T-helper 9 cell (primary cell): ENCODE data around the gene DVL1.
A peak's percentile ranks its signal among the peaks of the same experiment; 100 is the strongest.
"Not testable (repeated sequence)": the region's sequence is repeated elsewhere in the genome, so short reads cannot be mapped to it uniquely, and the experiment has no call there.

Experiments
- DNase-seq: peaks from one replicate; pipeline ENCODE4 v3.0.0-alpha.2; 2020

Gene DVL1

DNA sequence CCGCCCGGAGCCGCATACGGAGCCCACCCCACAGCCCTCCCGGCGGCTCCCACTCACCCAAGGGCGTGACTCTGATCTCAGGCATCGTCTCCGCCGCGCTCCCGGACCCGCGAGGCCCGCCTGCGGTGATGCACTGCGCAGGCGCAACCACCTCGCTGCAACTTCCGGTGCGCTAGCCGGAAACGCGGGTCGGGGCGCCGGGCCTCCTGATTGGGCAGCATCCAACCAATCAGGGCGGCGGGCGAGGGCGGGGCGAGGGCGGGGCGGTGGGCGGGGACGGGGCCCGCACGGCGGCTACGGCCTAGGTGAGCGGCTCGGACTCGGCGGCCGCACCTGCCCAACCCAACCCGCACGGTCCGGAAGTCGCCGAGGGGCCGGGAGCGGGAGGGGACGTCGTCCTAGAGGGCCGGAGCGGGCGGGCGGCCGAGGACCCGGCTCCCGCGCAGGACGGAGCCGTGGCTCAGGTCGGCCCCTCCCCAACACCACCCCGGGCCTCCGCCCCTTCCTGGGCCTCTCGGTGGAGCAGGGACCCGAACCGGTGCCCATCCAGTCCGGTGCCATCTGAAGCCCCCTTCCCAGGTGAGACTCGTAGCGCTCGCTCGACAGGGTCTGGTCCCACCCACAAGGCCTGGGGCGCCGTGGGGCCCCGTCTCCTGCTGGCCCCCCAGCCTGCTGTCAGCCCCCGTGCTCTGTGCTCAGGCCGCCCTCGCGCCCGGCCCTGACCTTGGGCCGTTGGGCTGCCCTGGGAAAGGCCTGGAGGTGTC, 24.5 kb downstream of the DVL1 start, which contains the start of the genes CPTP and INTS11:
Gene CPTP, plus strand, starts transcription at position 279 of the 764 bp plus-strand sequence. CDS start 2,109 bp downstream, outside the sequence.
Gene INTS11, minus strand, starts transcription at position 137 of the 764 bp plus-strand sequence. Its CDS starts 52 bp downstream, at position 85.
- peak; percentile 96 for DNase-seq

DNA sequence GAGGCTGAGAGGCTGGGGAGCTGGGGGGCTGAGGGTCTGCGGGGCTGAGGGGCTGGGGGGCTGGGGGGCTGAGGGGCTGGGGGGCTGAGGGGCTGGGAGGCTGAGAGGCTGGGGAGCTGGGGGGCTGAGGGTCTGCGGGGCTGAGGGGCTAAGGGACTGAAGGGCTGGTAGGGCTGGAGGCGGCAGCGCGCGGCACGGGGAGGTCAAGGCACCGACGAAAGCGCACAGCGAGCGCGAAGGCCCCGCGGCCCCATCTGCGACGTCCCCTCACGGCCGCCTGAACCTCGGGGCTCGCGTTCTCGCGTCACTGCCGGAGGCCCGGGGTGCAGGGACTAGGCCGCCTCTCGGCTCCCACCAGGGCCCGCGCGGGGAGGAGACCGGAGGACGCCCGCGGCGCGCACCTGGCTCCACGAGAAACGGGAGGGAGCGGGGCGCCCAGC, 25.1 kb downstream of the DVL1 start:
- DNase-seq = no peak

DNA sequence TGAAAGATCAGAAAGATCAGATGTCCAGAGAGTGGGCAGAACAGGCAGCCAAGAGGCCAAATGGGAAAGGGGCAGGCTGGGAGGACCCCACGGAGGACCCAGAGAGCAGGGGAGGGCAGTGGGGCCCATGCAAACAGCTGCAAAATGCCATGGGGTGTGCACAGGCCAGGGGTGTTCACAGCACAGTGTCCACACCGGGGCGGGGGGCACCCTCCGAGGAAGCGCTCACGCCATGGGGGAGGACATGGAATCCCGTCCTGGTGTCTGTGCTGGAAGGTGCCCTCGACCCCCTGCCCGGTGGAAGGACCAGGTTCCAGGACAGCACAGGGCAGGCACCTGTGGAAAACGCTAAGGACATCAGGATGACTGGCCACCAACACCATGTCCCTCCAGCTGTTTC, 26.3 kb downstream of the DVL1 start:
- DNase-seq = no peak

DNA sequence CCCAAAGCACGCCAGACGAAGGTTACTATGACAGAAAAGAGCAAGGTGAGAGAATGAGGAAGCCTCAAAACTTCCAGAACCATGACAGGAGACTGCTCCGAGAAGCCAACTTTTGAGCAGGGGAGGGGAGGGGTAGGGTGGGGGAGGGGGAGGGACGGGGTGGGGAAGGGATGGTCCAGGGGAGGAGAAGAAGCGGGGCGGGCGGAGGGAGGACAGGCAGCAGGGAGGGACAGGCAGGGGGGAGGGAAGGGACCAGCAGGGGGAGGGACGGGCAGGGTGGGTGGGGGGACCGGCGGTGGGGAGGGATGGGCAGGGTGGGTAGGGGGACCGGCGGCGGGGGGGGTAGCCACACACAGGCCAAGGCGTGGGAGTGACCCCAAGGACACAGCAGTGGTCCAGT, 26.8 kb downstream of the DVL1 start:
- no peak for DNase-seq

DNA sequence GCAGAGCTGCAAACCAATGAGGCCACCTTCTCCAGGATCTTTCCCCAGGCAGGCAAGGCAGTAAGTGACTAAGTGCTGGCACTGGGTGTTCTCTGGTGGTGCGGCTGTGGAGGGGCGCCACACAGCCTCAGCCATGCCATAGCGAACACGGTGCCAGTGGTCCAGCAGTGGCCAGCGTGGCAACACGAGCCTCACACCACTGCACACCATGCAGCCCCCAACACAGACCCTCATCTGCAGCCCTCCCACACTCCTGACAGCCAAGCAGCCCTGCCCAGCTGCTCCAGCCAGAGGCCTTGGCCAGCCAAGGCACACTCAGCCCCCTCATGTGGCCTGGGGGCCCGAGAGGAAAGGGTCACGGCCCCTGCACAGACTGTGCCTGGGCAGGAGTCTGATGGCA, 27.7 kb downstream of the DVL1 start:
- DNase-seq = no peak

DNA sequence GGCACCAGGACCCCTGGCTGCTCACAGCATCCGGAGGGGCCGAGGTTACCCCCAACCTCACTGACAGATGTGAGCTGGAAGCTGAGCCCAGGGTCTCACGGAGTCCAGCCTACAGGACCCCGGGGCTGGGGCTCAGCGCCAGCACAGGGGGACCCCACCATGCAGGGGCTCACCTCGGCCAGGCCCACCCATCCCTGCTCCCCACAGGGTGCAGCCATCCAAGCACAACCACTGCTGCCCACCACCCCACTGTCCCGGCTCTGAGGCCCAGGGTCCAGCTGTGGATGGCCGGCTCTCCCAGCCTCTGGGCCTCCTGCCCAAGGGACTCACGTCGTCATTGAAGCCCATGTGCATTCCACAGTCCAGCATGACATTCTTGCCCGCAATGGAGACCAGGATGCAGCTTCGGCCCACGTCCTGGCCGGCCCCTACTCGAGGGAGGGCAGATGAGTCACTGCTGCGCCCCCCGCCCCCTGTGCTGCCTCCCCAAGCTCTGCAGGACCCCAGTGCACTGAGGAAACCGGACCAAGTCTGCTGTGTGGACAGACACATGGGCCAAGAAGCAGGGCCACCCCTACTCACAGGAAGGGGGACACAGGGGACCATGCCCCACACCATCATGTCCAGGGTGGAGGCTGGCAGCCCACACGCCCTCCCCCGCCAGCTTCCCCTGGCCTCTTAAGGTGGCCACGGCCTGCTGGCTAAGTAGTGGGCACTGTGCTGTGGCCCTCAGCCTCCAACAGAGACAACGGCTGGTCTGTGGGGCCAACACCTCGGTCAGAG, 28.4 kb downstream of the DVL1 start:
- DNase-seq = no peak

DNA sequence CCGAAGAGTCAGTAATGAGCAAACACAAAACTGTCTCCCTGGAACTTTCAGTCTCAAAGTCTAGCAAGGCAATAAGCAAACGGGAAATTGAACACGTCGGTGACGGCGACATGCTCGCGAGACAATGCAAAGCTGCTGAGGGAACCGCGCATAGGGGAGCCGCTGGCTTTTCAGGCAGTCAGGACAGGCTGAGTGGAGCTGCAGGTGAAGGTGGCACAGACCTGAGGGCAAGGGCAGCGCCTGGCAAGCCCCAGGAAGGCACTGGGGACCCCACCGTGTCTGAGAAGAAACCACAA, 29.6 kb downstream of the DVL1 start:
- DNase-seq = no peak

DNA sequence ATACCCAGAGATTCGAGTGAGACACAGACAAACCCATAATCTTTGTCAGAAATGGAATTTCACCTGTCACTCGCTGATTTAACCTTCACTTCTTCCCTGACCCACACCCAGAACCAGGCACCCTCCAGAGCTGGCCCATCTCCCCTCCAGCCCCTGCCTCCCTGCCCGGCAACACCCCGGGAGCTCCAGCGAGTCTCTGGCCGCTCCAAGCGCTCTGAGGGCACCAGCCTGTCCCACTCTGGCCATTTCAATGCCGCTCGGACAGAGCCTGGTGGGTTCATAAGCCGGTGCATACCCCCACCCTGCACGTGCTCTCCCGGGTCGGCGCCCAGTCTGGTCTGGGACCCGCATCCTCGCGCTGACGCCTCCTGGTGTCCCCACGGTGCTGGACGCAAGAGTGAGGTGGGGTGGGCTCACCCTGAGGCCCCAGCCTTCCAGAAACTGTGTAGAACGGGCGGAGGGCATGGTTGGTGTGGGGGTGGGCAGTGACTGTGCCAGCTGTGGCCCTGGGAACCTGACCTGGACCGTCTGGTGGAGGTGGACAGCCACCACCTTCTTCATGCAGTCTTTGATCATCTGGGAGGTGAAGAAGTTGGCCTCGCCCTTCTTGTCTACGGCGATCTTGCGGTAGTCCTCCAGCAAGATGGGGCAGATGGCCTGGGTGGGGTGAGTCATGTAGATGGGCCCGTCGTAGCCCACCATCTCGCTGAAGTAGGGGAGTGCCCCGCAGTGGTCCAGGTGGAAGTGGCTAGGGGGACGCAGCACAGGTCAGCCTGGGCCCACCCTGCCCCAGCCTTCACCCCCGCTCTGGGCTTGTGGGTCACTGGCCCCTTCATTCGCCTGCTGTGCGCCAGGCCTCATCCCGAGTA, 30.2 kb downstream of the DVL1 start:
- no peak for DNase-seq

DNA sequence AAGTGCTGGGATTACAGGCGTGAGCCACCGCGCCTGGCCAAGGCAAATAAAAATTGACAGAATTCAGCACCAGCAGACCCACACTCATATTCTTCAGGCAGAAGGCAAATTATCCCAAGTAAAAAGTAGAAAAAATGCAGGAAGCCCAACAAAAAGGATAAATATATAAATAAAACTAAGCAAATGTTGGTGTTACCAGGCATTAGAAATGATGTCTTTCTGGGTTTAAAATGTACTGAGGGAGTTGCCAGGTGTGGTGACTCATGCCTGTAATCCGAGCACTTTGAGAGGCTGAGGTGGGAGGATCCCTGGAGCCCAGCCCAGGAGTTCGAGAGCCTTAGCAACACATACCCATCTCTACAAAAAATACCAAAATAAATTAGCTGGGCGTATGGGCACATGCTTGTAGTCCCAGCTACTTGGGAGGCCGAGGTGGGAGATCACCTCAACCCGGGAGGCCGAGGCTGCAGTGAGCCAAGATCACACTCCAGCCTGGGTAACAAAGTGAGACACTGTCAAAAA, 31.0 kb downstream of the DVL1 start:
- no peak for DNase-seq

DNA sequence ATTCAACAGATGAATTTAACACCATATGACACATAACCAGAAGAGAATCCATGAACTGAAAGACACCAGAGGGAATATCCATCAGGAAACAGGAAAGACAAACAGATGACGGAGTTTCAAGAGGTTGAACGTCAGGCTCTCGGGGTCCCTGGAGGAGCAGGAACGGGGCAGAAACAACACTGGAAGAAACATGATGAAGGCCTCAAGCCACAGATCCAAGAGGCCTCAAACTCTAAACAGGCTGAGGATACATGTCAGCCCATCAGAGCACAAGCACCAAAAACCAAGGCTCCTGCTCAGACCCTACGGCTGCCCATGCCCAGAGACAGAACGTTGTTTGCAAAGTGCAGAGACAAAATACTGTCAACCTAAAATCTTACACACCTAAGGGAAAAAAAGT, 31.8 kb downstream of the DVL1 start:
- DNase-seq = no peak

DNA sequence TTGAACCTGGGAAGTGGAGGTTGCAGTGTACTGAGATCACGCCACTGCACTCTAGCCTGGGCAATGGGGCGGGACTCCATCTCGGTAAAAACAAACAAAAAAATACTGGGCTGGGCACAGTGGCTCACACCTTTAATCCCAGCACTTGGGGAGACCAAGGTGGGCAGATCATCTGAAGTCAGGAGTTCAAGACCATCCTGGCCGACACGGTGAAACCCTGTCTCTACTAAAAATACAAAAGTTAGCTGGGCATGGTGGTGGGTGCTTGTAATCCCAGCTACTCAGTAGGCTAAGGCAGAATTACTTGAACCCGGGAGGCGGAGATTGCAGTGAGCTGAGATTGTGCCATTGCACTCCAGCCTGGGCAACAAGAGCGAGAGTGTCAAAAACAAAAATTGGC, 33.0 kb downstream of the DVL1 start:
- not testable (repeated sequence) for DNase-seq

DNA sequence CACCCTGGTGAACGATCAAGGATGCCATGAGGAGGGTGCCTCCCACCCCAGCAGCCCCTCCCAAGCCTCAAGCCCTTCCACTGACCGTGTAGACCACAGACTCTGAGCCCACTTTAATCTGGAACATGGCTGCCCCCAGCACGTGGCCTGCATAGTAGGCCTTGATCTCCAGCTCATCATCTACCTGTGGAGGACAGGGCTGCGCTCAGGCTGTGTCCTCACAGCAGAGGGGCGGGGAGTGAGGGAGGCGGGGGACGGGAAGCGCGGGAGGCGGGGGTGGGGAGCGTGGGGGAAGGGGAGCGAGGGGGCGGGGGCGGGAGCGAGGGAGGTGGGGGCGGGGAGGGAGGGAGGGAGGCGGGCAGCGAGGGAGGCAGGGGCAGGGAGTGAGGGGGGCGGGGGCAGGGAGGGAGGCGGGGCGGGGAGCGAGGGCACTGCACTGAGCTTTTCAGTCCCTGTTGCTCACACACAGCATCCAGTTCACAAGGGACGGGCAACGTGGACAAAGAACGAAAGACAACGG, 33.7 kb downstream of the DVL1 start:
- no peak for DNase-seq

DNA sequence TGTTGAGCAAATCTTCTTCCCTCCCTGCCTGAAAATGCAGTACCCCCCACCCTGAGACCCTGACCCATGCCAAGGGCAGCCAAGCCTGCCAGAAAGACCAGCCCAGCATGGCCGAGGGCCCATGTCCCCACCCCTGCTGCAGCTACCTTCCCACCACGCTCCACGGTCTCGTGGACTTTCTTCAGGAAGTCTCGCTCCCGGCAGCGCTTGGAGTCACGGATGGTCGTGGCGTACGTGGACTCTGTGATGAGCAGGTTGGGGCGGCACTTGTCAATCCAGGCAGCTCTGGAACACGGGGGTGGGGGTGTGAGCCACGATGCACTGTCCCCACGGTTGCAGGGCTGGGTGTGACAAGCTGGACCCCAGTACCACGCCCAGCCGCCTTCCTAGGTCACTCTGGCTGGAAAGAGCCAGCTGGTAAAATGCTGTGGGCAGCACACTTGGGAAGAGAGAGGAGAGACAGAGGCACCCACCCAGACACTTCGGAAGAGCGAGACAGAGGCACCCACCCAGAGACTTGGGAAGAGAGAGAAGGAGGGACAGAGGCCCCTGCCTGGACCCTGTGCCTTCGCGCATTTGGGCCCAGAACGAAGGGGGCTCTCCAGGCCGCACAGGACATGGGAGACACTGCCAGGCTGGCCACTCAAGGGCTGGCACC, 34.4 kb downstream of the DVL1 start:
- no peak for DNase-seq

DNA sequence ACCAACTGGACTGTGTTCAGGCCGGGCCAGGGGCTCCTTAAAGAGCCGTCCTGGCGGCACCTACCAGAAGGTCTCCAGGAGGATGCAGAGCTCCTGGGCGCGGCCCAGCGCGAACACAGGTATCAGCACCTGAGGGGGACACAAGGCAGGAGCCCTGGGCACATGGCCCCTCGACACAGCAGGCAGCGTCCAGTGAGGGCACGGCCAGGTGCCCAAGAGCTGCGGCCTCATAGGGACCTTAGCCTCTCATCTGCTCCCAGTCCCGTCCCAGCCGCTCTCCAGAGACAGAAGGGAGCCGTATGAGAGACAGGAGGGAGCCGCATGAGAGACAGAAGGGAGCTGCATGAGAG, 35.0 kb downstream of the DVL1 start:
- no peak for DNase-seq

DNA sequence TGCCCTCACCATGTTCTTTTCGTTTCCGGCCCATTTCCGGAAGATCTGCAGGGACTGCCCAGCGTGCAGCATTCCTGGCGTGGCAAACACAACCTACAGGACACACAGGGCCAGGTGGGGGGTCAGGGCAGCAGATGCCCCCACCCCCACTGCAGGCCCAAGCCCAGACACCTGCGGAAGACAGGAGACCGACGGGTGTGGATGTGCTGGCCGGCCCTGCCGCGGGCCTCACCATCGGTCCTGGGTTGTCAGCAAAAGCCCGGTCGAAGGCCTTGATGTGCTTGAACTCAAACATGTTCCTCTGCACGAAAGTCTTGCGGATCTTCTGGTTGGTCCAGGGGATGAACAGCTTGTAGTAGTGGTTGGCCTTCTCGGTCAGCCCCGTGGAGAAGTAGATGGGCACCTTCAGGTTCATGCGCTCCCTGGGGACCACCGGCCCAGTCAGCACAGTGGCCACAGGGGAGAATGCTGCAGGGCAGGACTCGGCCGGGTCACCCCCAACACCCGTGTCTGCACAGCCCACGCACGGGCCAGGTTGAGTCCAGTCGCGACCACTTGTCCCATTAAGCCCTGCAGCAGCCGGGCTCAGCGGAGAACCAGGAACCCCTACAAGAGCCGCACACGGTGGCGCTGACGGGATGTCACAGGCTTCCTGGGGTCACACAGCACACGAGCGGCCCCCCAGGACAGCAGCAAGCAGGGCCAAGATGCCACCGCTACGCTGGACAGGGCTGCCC, 35.5 kb downstream of the DVL1 start:
- no peak for DNase-seq

DNA sequence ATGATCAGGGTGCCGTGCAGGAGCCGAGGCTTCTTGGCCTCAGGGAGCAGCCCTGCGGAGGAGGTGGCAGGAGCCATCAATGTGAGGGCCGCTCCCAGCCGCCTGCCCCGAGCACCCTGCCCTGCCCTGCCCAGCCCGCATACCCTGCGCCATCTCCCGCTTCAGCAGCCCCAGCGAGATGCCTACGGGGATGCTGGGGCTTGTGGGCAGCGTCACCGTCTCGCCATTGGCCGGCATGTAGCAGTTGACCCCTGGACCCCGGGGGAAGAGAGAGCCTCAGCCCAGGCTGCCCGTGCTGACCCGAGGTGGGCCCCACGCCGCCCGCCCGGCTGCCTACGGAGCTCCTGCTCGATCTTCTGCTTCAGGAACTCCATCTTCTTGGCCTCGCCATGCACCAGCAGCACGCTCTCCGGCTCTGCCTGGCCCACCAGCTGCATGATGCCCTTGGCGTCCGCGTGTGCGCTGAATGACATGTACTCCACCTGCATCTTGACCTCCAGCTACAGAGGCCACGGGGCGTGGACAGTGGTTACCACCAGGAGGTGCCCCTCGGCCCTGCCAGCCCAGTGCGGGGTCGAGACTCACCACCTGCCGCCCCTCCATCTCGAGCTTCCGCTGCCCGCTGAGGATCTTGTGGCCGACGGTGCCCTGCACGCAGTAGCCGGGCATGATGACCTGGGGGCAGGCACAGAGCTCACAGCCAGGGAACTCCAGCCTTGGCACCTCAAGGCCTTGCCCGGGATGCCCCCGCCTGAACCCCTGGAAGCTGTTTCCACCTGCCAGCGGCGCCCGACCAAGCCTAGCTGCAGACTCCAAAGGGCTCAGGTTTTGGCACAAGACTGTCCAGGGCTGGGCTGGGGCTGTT, 36.5 kb downstream of the DVL1 start:
- DNase-seq = no peak

DNA sequence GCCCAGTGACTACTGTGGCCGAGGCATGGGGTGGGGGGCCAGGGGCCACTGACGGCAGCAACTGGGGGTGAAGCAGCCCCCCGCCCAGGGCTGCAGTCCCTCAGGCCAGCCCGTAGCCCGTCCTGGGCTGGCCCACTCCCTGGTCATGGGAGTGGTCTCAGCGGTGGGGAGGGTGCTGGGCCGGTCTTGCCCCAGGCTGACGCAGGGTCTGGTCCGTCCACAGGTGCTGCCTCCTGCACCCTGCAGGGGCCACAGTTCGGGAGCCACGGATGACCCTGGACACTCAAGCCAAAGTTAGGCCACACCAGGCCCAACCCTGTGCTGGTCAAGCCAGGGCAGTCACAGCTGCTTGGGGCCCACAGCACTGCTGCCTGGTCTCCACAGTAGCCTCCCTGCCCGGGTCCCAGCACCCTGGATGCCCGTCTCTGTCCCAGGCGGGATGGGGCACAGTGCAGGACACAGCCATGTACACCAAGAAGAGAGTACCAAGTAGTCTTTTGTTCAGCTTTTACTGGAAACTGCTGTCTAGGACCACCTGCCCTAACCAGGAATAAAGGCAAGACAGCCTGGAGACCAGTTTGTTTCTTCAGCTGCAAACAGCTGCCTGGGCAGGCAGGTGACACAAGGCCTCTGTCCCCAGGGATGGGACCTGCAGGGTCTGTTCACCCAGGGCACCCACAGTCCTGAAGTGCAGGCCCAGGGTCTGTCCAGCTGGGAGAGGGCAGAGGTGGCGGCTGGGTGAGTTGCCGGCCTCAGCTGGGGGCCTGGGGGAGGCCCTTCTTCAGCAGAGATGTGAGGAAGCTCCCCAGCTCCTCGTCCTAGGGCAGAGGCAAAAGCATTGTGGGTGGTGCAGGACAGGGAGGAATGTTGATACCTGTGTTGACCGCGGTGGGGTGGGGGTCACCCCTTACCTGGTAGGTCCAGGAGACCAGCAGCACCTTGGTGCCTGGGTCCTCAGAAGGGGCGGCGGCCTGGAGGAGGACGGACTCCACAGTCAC, 37.8 kb downstream of the DVL1 start:
- no peak for DNase-seq

DNA sequence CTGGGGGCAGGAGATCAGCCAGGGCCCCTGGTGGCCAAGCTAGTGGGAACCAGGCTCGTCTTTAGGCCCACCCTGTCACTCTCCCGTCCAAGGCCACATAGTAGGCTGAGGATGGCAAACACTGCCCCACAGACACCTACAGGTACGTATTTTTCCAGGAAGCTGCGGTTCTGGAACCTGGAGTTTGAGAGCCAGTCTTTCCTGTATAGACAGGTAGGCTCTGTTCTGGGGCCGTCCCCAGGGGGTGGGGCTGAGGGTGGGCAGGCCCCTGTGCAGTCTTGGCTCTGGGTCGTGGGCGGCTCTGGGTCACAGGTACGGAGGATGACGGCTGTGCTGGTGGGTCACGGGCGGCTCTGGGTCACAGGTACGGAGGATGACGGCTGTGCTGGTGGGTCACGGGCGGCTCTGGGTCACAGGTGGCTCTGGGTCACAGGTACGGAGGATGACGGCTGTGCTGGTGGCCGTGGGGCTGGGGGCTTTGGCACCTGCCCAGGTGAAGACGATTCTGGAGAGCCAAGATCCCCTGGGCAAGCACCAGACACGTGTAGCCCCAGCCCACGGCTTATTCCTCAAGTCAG, 38.7 kb downstream of the DVL1 start:
- no peak for DNase-seq

DNA sequence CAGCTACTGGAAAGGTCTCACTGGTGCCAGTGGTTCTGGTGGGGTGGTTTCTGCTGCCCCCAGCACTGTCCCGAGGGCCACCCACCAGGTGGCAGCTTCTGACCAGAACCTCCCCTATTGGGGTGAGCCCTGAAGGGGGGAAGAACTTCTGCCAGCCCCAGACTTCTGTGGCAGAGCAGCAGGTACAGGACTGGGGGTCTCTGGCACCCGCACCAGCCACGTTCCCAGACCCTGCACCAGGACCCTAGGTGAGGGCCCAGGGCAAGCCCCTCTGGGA, 39.2 kb downstream of the DVL1 start:
- DNase-seq = no peak
